Spinal cord (tissue), 10 donors: ENCODE data around the gene MOB3A. TPM values are rescaled to one million over a fixed set of nuclear protein-coding genes. Genes with fewer than 3 reads are reported as not detected.
A peak's percentile ranks its signal among the peaks of the same experiment; 100 is the strongest.

Source experiments
- DNase-seq, 6 donors: peaks; one replicate each; pipeline versions ENCODE4 v3.0.0 to v3.0.0-alpha.2; 2013 to 2015; ENCODE audit warnings: low spot score in 6 of 6, low read depth in 4 of 6
- H3K27ac ChIP-seq: one replicate; pipeline ENCODE4 v1.5.1; 2013; ENCODE audit warnings: low read depth, low read length, control low read depth
- H3K27me3 ChIP-seq: one replicate; pipeline ENCODE4 v1.6.1; 2013; ENCODE audit warnings: low read length; ENCODE audit not compliant: control insufficient read depth, insufficient read depth
- H3K36me3 ChIP-seq: one replicate; pipeline ENCODE4 v1.6.1; 2013; ENCODE audit warnings: low read length; ENCODE audit not compliant: control insufficient read depth, insufficient read depth
- H3K4me1 ChIP-seq: one replicate; pipeline ENCODE4 v1.6.1; 2013; ENCODE audit warnings: low read length; ENCODE audit not compliant: control insufficient read depth, insufficient read depth
- H3K4me3 ChIP-seq: one replicate; pipeline ENCODE4 v1.5.1; 2013; ENCODE audit warnings: low read depth, low read length, control low read depth
- H3K9me3 ChIP-seq: one replicate; pipeline ENCODE4 v1.6.1; 2013; ENCODE audit warnings: low read length; ENCODE audit not compliant: control insufficient read depth, insufficient read depth
- WGBS: methylation state at CpG from one replicate; pipeline ENCODE4 v1.1.5; 2013; ENCODE audit warnings: missing lambda C conversion rate; ENCODE audit not compliant: insufficient coverage; 5-methylcytosine and 5-hydroxymethylcytosine counted together
- polyA plus RNA-seq, 2 donors: library from polyadenylated mRNA; unstranded; fragments of 120-200 nt; gene quantifications; one replicate each; pipeline ENCODE4 v1.2.1, GENCODE V29; 2013; ENCODE audit not compliant: insufficient read length in 2 of 2
- total RNA-seq, 2 donors: library from RNA; depleted of rRNA in 1 of 2; stranded (reverse); fragments of 120-200 nt in 1 of 2; fragments of >200 nt in 1 of 2; gene quantifications; one replicate each; pipeline versions ENCODE4 v1.2.3 to v1.2.4, GENCODE V29; 2013 to 2014
- donor health status: healthy.

The MOB3A gene
- total and polyA plus RNA-seq, 4 donors = 13.3 to 39.4 (median 22.9) TPM

- Histone ChIP-seq H3K9me3 (no peaks in the 10 kb centered on the region), H3K4me3 (peak overlapping the region; percentile 18), H3K27me3 (no peaks in the 10 kb centered on the region), H3K27ac (peak overlapping the region; percentile 91), H3K36me3 (peaks cover 4% of the 10 kb centered on the region), H3K4me1 (peaks cover 66% of the 10 kb centered on the region)
- WGBS = 38% methylated on average over 16 of the region's 22 CpGs
- peak in 2 of 6 donors; percentile 69 to 71 for DNase-seq
Observed at GRCh38 chr19:2055931-2056836, 39.9 kb downstream of the MOB3A start.

- DNase-seq = no peak
- peaks cover 61% of the 10 kb centered on the region for H3K4me1 ChIP-seq
- H3K4me3 ChIP-seq = no peak overlapping the region
- H3K9me3 ChIP-seq = no peaks in the 10 kb centered on the region
- H3K36me3 ChIP-seq = peaks cover 4% of the 10 kb centered on the region
- H3K27me3 ChIP-seq = no peaks in the 10 kb centered on the region
- H3K27ac ChIP-seq = no peak overlapping the region
- WGBS = 78% methylated on average over 7 of the region's 8 CpGs
Observed at GRCh38 chr19:2054763-2055162, 41.4 kb downstream of the MOB3A start.

GRCh38 chr19:2053601-2054389 lies 42.3 kb downstream of the MOB3A start:
- 84% methylated on average over 20 of the region's 24 CpGs for WGBS
- no peak for DNase-seq
- H3K9me3 ChIP-seq = no peaks in the 10 kb centered on the region
- H3K36me3 ChIP-seq = peaks cover 10% of the 10 kb centered on the region
- no peaks in the 10 kb centered on the region for H3K27me3 ChIP-seq
- no peak overlapping the region for H3K27ac ChIP-seq
- no peak overlapping the region for H3K4me3 ChIP-seq
- H3K4me1 ChIP-seq = peaks cover 61% of the 10 kb centered on the region

- Histone ChIP-seq H3K27ac (peak overlapping the region; percentile 84), H3K36me3 (peaks cover 27% of the 10 kb centered on the region), H3K4me1 (peaks cover 61% of the 10 kb centered on the region), H3K9me3 (no peaks in the 10 kb centered on the region), H3K4me3 (peak overlapping the region; percentile 45), H3K27me3 (no peaks in the 10 kb centered on the region)
- peak in 1 of 6 donors; percentile 56 for DNase-seq
- 82% methylated on average over 18 of the region's 18 CpGs for WGBS
Observed at GRCh38 chr19:2051773-2052704, 44.1 kb downstream of the MOB3A start.

GRCh38 chr19:2050991-2051772 lies 44.9 kb downstream of the MOB3A start, which contains the start of gene MKNK2:
TSS of gene MKNK2 (minus strand) at chr19:2051244. CDS start at chr19:2050851, 393 bp downstream.
- WGBS = 2% methylated on average over 93 of the region's 93 CpGs
- Histone ChIP-seq H3K27ac (peak within 1 kb of the TSS; percentile 84), H3K36me3 (peaks cover 36% of the 10 kb centered on the region), H3K27me3 (no peaks in the 10 kb centered on the region), H3K9me3 (no peaks in the 10 kb centered on the region), H3K4me1 (peaks cover 57% of the 10 kb centered on the region), H3K4me3 (peak within 1 kb of the TSS; percentile 74)
- peak; percentile 83 to 98 (median 88) for DNase-seq

- Histone ChIP-seq H3K27me3 (no peaks in the 10 kb centered on the region), H3K36me3 (peaks cover 43% of the 10 kb centered on the region), H3K9me3 (no peaks in the 10 kb centered on the region), H3K4me3 (peak overlapping the region; percentile 74), H3K27ac (peak overlapping the region; percentile 61), H3K4me1 (peaks cover 50% of the 10 kb centered on the region)
- 0% methylated on average over 49 of the region's 49 CpGs for WGBS
- DNase-seq = no peak
Observed at GRCh38 chr19:2050349-2050990, 45.7 kb downstream of the MOB3A start.

GRCh38 chr19:2049741-2050348 lies 46.3 kb downstream of the MOB3A start:
- Histone ChIP-seq H3K4me1 (peaks cover 54% of the 10 kb centered on the region), H3K9me3 (no peaks in the 10 kb centered on the region), H3K27me3 (no peaks in the 10 kb centered on the region), H3K27ac (peak overlapping the region; percentile 61), H3K4me3 (peak overlapping the region; percentile 74), H3K36me3 (peaks cover 49% of the 10 kb centered on the region)
- 3% methylated on average over 8 of the region's 16 CpGs for WGBS
- DNase-seq = peak in 2 of 6 donors; percentile 25 to 66
